ENCODE results near the gene EHD4.
A peak's percentile ranks its signal among the peaks of the same experiment; 100 is the strongest.

Gene EHD4

DNA sequence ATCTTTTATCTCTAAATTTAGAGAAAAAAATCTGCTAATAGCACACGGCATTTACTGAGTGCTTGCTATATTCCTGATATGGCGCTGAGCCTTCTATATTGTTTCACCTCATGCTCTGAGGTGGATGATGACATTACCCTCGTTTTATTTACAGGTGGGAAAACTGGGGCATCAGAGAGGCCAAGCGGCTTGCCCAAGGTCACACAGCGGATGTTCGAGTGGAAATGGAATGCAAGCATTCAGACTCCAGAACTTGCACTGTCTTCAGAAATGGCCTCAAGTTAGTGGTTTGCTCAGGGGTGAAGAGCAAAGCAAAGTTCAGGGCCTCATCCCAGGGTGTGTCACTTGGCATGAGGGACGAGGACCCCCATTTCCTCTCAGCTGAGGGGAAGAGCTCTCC lies 17.3 kb downstream of the EHD4 start:
- DNase-seq, result peak; percentile 14

DNA sequence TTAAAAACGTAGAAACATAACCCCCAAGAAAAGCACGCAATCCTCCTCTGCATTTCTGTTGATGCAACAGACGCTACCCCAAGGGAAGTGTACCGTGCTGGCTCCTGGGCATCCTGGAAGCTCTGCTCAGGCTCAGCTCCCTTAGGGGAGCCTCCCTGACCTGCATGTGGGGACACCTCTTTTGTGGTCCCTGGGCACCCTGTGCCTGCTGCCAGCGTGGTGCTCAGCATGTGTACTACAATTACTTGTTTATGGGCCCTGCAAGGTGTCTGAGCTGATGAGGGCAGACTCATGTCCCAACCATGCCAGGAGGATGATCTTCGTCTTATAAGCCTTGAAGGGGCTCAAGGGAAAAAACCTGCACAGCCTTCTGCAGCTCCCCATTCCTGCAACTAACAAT lies 18.3 kb downstream of the EHD4 start:
- peak; percentile 7 for DNase-seq

DNA sequence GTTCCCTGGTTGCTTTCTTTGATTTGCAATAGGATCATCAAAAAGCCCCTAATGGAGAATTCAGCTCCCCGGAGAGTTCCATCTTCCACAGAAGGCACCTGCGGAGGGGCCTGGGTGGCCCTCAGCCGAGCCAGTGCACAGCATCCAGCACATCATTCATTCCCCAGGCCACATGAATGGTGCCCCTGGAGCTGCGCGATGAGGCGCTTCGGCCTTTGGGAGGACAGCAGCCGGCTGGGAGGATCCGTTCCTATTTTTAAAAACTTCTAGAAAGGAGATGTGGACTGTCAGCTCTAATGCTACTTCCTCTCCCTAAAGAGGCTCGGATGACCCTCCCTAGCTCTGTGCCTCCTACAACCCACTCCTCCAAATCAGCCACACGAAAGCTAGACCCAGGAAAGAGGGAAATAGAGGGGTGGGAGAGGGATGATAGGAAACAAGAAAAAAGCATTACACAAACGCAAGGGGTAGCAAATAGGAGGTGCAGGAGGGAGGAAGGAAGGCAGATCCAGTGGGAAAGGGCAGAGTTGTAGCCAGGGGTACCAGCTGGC lies 20.3 kb downstream of the EHD4 start:
- DNase-seq, result no peak

DNA sequence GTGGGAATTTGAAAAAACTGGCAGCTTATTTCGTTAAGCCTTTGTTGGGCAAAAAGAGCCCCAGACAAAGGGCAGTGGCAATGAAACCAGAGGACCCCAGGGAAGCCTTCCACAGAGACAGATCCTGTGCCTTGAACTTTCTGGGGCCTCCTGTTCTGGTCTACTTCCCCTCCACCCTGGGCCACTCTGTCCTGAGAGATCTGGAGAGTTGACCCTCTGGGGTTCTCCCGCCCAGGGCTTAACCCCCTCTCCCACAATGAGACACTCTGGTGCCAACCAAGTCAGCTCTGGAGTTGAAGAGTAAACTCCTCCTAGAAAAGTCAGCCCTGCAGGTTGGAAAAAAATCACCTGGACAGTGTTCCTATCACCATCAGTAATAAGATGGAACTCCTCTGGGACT lies 20.8 kb downstream of the EHD4 start:
- no peak for DNase-seq

DNA sequence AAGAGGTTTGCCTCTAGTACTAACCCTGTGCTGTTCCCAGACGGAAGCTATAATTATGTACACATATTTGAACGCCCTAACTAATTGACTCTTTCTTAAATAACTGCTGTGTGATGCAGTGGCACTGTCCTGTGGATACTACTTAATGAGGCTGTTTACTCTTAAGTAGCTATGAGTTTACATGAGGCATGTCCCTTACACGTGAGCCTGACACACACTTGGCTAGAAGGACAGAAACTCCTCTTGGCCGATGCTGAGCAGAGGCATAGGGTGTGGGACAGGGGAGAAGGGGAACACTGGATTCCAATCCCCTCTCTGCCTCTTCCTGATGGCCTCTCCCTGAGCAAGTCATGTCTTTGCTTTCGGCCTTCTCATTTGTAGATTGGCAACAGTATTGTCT lies 21.9 kb downstream of the EHD4 start:
- DNase-seq, result peak; percentile 19

DNA sequence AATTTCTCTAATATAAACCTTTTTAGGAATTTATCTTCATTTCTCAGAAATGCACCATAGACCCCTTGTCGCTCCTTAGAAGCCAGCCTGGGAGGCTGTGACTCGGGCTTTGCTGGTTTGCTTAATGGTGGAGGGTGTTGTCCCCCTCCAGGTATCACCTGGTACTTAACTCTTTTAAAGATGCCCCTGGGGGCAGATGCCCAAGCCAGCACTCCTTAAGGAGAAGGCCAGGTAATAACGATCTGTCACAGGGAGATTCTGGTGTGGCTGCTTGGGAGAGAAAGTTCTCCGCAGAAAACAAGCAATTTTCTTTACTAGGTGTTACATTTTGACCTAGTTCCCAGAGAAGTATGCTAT lies 22.3 kb downstream of the EHD4 start:
- peak; percentile 12 for DNase-seq

DNA sequence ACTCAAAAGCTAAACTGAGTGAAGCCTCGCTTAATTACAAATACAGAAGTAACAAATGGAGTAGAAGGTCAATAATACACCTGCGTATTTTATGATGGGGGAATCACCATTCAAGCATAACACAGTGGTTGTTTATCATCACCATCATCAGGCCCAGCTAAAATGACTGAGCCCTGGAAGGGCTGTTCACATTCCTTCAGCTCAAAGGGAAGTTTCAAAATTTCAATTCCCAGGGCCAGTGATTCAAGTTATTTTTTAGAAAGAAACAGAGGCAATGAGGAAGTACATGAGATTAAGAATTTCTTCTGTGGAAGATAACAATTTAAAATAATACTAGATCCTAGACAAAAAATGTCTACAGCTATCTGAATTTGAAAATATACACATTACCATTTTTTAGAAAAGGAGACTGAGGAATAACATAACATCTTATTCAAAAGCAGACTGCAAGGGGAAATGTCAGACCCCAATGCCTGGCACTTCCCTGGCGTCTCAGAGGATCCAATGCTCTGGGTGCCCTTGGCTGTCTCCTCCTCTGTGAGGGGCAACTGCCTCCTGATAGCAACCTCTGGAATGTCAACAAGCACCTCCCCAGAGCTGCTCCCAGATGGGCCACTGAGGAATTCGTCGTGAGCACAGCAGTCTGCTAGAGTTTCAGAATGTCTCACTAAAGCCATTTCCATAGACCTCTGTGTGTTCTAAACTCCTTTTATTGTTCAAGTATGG lies 22.8 kb downstream of the EHD4 start:
- peak; percentile 8 for DNase-seq

DNA sequence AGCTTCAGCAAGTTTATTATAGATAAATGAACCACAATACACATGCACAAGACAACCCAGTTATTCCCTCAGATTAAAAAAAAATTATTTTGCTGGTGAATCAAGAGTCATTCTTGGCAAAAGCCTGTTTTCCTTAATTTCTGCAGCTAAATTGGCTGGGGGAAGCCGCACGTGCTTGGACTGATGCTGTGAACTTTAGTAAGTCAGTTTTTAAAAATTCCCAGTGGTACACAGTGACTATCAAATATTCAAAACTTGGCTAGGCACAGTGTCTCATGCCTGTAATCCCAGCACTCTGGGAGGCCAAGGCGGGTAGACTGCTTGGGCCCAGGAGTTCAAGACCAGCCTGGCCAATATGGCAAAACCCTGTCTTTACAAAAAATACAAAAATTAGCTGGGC lies 23.9 kb downstream of the EHD4 start:
- DNase-seq, result no peak

DNA sequence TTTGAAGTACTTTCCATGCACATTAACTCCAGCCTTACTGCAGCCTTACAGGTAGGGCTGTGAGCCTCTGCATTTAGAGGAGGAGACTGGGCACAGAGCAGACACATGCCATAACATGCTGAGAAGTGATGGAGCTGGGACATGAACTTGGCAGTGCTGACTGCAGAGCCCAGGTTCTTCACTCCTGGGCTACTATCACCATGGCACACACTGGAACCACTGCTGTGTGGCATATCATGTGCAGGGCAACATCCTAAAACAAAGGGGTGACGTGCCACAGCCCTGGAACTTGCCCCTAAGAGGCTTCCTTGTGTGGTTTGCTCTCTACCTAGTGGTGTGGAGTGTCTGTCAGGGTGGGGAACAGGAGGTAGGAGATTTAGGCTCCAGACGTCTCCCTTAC lies 25.4 kb downstream of the EHD4 start:
- no peak for DNase-seq

DNA sequence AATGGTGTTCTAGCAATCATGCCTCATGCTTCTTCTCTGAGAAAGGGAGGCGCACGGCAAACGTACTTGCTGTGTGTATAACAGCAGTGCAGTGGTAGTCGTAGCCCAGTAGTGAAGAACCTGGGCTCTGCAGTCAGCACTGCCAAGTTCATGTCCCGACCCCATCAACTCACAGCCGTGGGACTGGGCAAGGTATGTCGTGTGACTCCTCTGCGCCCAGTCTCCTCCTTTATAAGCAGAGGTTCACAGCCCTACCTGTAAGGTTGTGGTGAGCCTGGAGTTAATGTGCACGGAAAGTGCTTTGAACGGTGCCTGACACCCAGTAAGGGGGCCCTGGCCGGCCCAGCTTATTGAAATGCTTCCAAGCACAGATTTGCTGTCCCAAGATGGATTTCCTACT lies 26.6 kb downstream of the EHD4 start:
- no peak for DNase-seq

DNA sequence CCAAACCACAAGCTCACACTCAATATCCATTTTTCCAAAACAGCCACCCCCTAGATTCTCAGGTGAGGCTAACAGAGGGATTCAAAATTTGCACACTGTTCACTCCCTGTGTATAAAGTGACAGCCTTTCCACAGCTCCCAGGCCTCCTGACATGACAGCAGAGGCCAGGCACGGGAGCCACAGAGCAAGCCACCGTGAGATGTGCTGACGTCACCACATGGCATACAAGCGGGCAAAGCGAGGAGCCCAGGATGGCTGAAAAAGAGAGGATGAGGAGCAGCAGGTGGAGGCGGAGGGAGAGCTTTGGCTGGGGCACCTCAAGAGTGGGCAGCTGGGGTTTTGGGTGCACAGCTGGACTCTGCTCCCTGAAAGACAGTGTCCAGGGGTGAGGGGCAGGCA lies 27.1 kb downstream of the EHD4 start:
- no peak for DNase-seq

DNA sequence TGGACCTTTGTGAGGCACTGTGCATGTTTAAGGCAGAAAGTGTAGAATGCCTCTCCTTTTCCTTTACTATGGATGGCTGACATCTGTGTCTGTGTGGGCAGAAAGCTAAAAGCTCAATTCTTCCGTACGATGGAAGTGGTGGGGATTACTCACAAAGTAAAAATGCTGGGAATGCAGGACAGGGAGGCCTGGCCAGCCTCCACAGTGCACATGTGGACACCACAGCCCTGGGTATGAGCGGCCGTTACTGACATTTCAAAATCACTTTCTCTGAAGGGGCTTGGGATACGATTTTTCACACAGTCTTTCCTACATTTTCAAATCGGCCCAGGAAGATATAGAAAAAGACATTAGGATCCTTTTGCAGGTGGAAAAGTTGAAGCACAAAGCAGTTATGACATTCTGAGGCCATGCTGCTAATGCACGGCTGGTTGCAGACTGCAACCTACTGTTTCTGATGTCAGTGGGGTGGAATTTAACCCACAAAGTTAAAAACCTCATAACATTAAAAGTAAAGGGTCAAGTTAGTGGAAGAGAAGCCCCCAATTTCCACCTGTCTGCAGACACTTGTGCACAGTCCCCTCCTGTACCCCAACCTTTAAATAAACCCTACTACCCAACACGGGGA lies 27.9 kb downstream of the EHD4 start:
- no peak for DNase-seq

DNA sequence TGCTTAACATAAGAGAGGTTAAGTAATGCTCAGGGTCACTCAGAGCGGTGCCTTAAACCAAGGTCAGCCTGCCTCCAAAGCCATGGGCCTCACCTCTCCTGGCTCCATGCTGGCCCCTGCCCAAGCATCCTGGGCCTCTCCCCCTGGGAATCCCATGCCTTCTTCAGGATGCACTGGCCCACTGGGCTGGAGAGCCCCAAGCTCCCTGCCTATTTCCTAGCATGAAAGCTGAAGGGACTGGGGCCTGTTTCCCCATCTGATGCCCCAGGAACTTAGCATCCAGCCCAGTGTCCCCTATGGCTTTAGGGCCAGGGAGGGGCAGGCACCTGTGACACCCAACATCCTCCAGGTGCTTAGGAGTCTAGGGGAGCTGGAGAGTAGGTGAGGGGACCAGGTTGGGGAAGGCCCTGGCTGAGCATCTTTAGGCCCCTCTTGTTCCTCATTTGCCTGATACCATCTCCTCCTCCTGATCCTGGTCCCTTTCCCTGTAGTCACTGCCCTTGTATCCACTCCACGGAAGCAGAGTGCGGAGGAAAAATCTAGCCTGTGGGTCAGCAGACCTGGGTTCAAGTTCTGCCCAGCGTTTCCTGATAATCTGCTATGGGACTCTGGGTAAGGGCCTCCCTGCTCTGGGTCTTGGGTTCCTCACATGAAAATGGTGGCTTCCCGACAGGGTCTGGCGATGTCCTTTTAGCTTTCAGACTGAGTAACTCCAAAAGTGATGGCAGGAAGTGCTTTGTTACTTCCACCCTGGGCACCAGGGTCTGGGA lies 28.6 kb downstream of the EHD4 start:
- DNase-seq, result no peak

DNA sequence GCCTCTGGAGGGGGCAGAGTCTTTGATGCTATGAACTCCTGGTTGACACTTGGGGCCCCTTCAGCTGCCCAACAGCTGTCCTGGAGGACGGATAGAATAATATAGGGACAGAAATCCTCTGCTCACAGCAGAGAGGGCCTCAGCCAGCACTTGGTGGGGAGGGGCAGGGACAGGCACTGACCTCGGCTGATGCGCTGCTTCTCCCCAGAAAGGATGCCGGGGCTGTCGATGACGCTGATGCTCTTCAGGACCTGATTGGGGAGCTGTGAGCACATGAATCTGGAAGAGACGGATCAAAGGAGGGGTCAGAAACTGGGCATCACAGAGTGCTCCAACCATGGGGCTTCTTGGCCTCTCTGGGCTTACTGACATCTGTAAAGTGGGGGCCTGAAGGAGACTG lies 29.5 kb downstream of the EHD4 start:
- no peak for DNase-seq

DNA sequence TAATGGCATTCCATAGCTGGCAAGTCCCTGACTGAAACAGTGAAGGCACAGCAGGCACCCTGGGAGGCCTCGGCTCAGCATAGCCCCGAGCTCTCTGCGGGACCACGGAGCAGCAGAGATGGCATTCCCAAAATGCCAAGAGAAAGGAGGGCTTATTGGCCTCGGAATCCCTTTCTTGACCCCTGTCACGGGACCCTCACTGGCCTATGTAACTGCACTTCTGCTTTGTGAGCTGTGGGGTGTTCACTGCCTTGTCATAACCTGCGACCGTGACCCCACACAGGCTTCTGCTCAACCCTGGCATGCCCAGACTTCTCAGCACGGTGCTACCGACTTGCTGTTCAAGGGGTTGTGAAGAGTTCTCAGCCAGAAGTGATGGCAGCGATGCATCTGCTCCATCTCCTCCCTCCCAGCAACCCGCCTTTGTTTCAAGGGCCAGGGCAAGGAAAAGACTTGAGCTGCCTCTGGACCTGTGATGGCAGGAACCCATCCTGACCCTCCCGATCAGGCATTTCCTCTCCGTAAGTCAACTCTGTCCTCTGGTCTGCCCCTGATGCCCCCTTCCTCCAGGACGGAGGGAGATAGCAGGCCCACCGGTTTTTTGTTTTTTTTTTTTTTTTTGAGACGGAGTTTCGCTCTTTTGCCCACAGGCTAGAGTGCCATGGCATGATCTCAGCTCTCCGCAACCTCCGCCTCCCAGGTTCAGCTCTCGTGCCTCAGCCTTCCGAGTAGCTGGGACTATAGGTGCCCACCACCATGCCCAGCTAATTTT lies 30.5 kb downstream of the EHD4 start:
- DNase-seq, result no peak

DNA sequence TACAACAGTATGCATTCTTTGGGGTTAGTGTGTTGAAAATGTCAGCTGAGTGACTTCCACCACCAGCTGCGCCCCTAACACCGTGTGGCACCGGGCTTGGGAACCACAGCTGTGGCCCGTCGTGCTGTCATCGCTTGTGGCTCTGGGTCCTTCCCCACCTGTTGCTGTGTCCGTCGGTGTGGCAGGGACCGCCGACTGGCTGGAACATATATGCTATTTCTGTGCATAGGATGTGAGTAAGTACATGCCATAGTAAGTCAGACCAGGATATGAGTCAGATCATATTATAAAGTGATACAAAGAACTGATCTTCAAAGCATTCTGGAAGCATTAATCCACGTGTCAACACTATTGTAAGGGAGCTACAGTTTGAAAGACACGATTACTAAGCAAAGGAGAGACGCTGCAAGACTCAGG lies 31.9 kb downstream of the EHD4 start:
- peak; percentile 72 for DNase-seq

DNA sequence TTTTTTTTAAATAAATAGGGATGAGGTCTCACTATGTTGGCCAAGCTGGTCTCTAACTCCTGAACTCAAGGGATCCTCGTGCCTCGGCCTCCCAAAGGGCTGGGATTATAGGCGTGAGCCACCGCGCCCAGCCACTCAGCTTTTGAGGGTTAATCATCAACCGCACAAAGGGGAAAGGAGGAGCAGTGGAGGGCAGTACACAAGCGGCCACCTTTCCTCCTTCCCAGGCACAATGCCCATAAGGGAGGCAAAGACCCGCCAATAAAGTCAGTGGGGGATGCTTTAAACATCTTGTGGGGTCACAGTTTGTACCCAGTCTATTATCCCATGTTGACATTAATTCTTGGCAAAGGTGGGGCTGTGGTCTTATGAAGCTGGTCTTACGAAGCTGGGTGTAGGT lies 32.4 kb downstream of the EHD4 start:
- no peak for DNase-seq

DNA sequence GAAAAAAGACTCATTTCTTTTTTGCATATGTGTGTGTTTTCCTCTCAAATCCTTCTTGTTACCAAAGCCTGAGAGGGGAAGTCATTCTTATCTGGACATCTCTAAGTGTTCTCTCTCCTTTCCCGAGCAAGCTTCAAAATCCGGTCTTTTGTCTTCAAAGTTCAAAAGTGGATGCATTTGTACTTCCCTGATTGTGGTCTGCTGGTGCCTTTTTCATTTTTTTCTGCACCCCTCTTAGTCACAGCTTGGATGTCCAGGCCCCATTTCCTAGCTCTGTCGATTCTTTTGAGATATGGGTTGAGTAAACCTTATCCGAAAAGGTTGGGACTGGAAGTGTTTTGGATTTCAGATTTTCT lies 34.8 kb downstream of the EHD4 start:
- no peak for DNase-seq

DNA sequence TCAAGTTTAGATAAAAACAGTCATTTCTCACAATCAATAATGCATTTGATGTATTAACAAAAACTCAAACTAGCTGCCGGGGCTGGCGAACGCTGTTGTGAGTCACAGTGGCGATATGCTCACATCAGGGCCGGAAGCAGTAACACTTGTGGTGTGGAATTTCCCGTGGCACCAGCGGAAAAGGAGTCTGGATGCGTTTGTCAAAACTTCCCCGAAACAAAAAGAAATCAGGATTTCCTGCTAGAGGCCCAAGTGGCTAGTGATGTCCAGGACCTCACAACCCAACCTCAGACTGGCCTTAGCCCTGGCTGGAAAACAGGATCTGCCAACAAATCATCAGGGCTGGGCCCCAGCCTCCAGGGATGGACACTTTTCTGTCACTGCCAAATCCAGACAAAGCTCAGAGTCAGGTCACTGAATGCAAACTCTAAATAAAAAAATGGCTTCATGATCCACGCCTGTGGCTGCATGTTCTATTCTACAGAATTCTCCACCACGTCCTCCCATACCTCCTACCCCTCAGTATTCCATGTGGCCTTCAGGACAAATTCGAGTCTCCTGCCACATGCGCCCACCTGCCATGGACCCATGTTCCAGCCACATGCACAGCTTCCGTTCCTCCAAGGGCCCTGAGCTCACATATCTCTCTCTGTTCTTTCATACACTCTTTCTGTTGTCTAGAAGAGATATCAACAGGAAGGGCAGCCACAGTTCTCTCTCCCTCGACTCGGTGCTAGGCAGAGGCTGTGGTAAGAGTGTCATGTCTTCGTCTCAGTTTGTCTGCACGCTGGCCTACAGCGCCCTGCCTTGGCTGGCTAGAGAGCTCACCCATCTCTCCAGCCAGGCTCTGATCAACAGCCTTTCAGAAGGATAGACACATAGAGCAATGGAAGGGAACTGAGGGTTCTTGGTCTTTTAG lies 35.4 kb downstream of the EHD4 start:
- DNase-seq, result peak; percentile 77

DNA sequence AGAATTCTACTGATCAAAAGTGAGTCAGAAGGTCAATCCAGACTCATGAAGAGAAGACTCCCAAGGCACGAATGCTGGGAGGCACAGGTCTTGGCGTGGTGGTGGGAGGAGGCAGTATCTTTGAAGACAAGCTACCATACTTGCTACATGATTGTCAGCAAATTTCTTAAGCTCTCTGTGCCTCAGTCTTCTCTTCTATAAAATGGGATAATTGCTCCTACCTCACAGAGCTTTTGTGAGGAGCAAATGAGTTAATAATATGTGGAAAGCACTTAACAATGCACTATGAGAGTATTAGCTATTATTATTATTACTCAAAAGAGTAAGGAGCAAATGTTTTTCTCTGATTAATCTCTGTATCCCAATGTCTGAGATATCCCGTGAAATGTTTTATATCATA lies 36.2 kb downstream of the EHD4 start:
- DNase-seq, result no peak

DNA sequence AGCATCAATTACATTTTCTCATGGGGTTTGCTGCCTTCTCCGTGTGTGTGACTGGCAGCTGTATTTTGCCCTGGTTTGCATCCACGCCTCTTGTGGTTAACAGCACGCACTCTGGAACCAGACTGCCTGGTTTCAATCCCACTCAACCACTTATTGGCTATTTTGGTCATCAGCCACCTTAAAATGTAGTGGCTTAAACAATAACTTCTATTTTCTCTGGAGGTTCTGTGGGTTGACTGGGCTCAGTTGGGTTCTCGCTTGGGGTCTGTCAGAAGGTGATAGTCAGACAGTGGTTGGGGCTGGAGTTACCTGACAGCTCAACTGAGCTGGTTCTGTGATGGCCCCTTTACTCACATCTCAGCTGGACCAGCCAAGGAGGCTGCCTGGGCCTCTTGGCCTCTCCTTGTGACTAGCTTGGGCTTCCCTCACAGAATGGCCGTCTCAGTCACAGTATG lies 36.8 kb downstream of the EHD4 start:
- DNase-seq, result peak; percentile 57

DNA sequence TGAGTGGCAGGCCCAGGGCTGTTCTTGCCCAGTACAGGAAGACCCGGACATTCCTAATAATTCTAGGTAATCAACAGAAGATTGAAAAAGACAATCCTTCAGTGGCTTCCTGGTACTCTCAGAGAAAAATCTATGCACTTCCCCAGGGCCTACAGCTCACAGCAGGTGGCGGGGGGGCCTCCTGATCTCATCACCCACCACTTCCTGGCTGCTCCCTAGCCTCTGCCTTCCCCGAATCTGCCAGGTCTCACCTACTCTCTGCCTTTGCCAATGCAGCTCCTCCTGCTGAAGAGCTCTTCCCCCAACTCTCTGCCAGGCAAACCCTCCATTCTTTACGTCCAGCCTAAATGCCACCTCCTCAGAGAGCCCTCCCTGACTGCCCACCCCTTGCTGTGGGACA lies 37.5 kb downstream of the EHD4 start:
- DNase-seq, result peak; percentile 76
